ENCODE measurements around the gene CPOX. TPM values are rescaled to one million over a fixed set of nuclear protein-coding genes. Genes with fewer than 3 reads are reported as not detected.

Gene CPOX
- total and polyA plus RNA-seq, 2 of the 8 experiments (the other 6 are each of a cell fraction or from before 2014, with no cell fraction given), result 17.4 to 27.0 TPM

DNA sequence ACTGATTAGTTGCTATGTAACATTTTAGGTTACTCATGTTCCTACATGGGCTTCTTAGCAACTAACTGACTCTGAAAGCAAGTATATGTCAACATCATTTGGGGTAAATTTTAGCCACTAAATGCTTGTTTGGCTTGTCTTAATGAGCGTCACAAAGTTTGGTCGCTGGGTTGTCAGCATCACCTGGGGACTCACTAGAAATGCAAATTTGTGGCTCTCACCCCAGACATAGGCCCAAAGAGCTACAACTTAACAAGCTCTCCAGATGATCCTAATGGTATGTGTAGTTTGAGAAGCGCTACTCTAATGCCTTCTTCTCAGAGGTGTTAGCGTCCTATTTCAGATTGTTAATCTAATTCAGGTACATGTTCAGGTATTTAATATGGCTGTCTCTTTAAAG, 32.7 kb upstream of the CPOX start:
- H3K9me3 ChIP-seq (ENCODE audit: insufficient read depth in 2 of 2, low read depth in 1 of 2, low read length in 1 of 2), result no peaks in the 10 kb centered on the region
- no peak overlapping the region for H2AFZ ChIP-seq (ENCODE audit: low read length)
- H3K79me2 ChIP-seq (ENCODE audit: control insufficient read depth in 1 of 2, insufficient read depth in 2 of 2, low read length in 2 of 2), result no peaks in the 10 kb centered on the region
- 89% methylated on average over 4 of the region's 4 CpGs; no CpG with 5 or more reads in 1 of the 2 experiments for WGBS, 2 experiments (ENCODE audit: extremely low coverage in 1 of 2, insufficient coverage in 1 of 2, insufficient read length in 1 of 2, insufficient replicate concordance in 2 of 2, low coverage in 1 of 2, low lambda C conversion rate in 2 of 2, missing lambda C conversion rate in 1 of 2)
- no peaks in the 10 kb centered on the region for H4K20me1 ChIP-seq (replicated peaks in 1 of 2; ENCODE audit: control insufficient read depth in 1 of 2, insufficient read depth in 2 of 2, low read length in 2 of 2)
- no peaks in the 10 kb centered on the region for H3K79me1 ChIP-seq (ENCODE audit: low read depth, low read length)
- TF ChIP-seq MAFK (IDR thresholded peaks at IDR 0.05; ENCODE audit: low read depth, low read length), result no peak
- TF ChIP-seq RXRA (IDR thresholded peaks at IDR 0.05; ENCODE audit: insufficient read depth, low read depth, low read length), result no peak
- TF ChIP-seq YY1 (IDR thresholded peaks at IDR 0.05; ENCODE audit: low read depth, low read length), result no peak
- TF ChIP-seq, protein P1, sequence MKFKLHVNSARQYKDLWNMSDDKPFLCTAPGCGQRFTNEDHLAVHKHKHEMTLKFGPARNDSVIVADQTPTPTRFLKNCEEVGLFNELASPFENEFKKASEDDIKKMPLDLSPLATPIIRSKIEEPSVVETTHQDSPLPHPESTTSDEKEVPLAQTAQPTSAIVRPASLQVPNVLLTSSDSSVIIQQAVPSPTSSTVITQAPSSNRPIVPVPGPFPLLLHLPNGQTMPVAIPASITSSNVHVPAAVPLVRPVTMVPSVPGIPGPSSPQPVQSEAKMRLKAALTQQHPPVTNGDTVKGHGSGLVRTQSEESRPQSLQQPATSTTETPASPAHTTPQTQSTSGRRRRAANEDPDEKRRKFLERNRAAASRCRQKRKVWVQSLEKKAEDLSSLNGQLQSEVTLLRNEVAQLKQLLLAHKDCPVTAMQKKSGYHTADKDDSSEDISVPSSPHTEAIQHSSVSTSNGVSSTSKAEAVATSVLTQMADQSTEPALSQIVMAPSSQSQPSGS (IDR thresholded peaks at IDR 0.05; ENCODE audit: low read length), result no peak
- TF ChIP-seq RNF2 (IDR thresholded peaks at IDR 0.05; ENCODE audit: borderline replicate concordance, low read depth, low read length, missing control alignments, poor library complexity, severe bottlenecking), result no peak
- no peak for TF ChIP-seq TAF1 (IDR thresholded peaks at IDR 0.05; ENCODE audit: low read depth, low read length)
- peaks cover 0 to 14% (median 7%) of the 10 kb centered on the region in 4 experiments; a peak in 2 of 7 replicates for H3K4me1 ChIP-seq (replicated peaks in 1 of 4; ENCODE audit: control insufficient read depth in 3 of 4, insufficient read depth in 4 of 4, low read length in 3 of 4)
- H2AK5ac ChIP-seq (ENCODE audit: low read depth, low read length), result no peak overlapping the region
- no peak overlapping the region for H3K18ac ChIP-seq (ENCODE audit: extremely low read depth, low read length)
- no peak overlapping the region for H3K14ac ChIP-seq (ENCODE audit: insufficient read length)
- H4K8ac ChIP-seq (ENCODE audit: extremely low read depth, insufficient read depth, low read length), result no peak overlapping the region
- no peak overlapping the region for H3K4ac ChIP-seq (replicated peaks; ENCODE audit: insufficient read length, low read depth, low read length)
- H4K91ac ChIP-seq (replicated peaks; ENCODE audit: insufficient read length, low read length), result no peak overlapping the region
- DNase-seq (ENCODE audit: low read depth in 1 of 2, low spot score in 2 of 2), result no peak
- ChIA-PET CTCF (ENCODE audit: partially characterized antibody) (interaction anchor here (1.1 to 3.0 kb wide), 3 partner anchors 10 to 175 kb away, joined by 3 to 8 read pairs (median 3); no protein-coding TSS in a partner anchor), POLR2A (ENCODE audit: partially characterized antibody) (no interaction called here)
- H3K27me3 ChIP-seq (replicated peaks in 1 of 4; ENCODE audit: control insufficient read depth in 3 of 4, extremely low read depth in 1 of 4, insufficient read depth in 3 of 4, low read length in 3 of 4), result no peaks in the 10 kb centered on the region
- no peak overlapping the region for H3K9ac ChIP-seq (replicated peaks in 1 of 4; ENCODE audit: extremely low read depth in 1 of 4, low read depth in 3 of 4, low read length in 3 of 4)
- H3K4me3 ChIP-seq (ENCODE audit: extremely low read depth in 1 of 4, insufficient read depth in 2 of 4, low read depth in 3 of 4, low read length in 4 of 4), result no peak overlapping the region
- no peak overlapping the region for H2BK5ac ChIP-seq (ENCODE audit: low read depth, low read length)
- no peak overlapping the region for H3K23ac ChIP-seq (ENCODE audit: insufficient read length)
- no peak overlapping the region for H2BK120ac ChIP-seq (replicated peaks; ENCODE audit: low read depth, low read length)
- no peak overlapping the region for H2BK15ac ChIP-seq (ENCODE audit: low read length)
- H3K4me2 ChIP-seq (ENCODE audit: insufficient read depth in 1 of 2, low read depth in 2 of 2, low read length in 2 of 2), result no peak overlapping the region
- H3K23me2 ChIP-seq (ENCODE audit: low read depth, low read length), result no peaks in the 10 kb centered on the region
- no peak overlapping the region for H3K56ac ChIP-seq (replicated peaks; ENCODE audit: insufficient read length, low read depth, low read length)
- no peak for FAIRE-seq
- H2BK20ac ChIP-seq (ENCODE audit: low read length), result no peak overlapping the region
- H3K36me3 ChIP-seq (ENCODE audit: control insufficient read depth in 2 of 4, insufficient read depth in 4 of 4, low read length in 3 of 4), result no peaks in the 10 kb centered on the region
- no peak overlapping the region for H3K27ac ChIP-seq (ENCODE audit: low read depth, low read length)
- H4K5ac ChIP-seq (ENCODE audit: insufficient read length, low read depth, low read length), result no peak overlapping the region
- no peak overlapping the region for H2BK12ac ChIP-seq (ENCODE audit: low read depth, low read length)
